Endothelial cell of umbilical vein (primary cell): Measurements from ENCODE around the gene HOXA9. TPM values are rescaled to one million over a fixed set of nuclear protein-coding genes. Genes with fewer than 3 reads are reported as not detected.

Source experiments
- BruUV-seq: library from RNA; stranded (reverse); fragments of 400-500 nt; replicated peaks from 2 replicates; lab custom pipeline; 2021; lab: Mats Ljungman, UMichigan
- CTCF ChIA-PET: fragments of 300-600, 350-600 bp; sonication (Branson Sonifier 250); formaldehyde crosslinking; loops from one replicate; lab custom pipeline; 2021; ENCODE audit warnings: antibody characterized with exemption, inconsistent platforms; lab: Charles Lee
- POLR2A ChIA-PET: fragments of 300-600, 350-600 bp; sonication (Branson Sonifier 250); formaldehyde crosslinking; loops from one replicate; lab custom pipeline; 2021; ENCODE audit warnings: antibody characterized with exemption, inconsistent platforms; lab: Charles Lee
- DNase-seq: peaks from one replicate; pipeline ENCODE4 v3.0.0-alpha.2; 2011; ENCODE audit warnings: low read depth, low spot score
- FAIRE-seq: peaks from 2 replicates; lab custom pipeline; 2011; peaks lifted over from hg19 to GRCh38; lab: Jason Lieb, UNC
- H2AFZ ChIP-seq: 2 replicates; pipeline ENCODE4 v1.6.0; 2012; ENCODE audit warnings: low read depth, low read length, control low read depth, inconsistent platforms
- H3K27ac ChIP-seq: 2 replicates; pipeline ENCODE4 v1.5.1; 2011; ENCODE audit warnings: low read depth, mild to moderate bottlenecking, control low read depth, low read length, moderate library complexity; ENCODE audit not compliant: insufficient read depth
- H3K27me3 ChIP-seq, 2 experiments: 2 replicates each; pipeline versions ENCODE4 v1.6.0 to v1.6.1; 2011; ENCODE audit warnings: low read length in 2 of 2, mixed read lengths in 1 of 2; ENCODE audit not compliant: control insufficient read depth in 2 of 2, insufficient read depth in 2 of 2
- H3K36me3 ChIP-seq, 2 experiments: 2 replicates in 1 of 2; 3 replicates in 1 of 2; pipeline ENCODE4 v1.5.1; 2011; ENCODE audit warnings: low read length in 2 of 2, mild to moderate bottlenecking in 1 of 2, moderate library complexity in 1 of 2; ENCODE audit not compliant: control insufficient read depth in 2 of 2, insufficient read depth in 2 of 2; ENCODE audit errors: extremely low read depth in 1 of 2
- H3K4me1 ChIP-seq: 3 replicates; pipeline ENCODE4 v1.5.1; 2011; ENCODE audit warnings: mild to moderate bottlenecking, low read length; ENCODE audit not compliant: control insufficient read depth, insufficient read depth; ENCODE audit errors: extremely low read depth
- H3K4me2 ChIP-seq: 2 replicates; pipeline ENCODE4 v1.6.1; 2011; ENCODE audit warnings: low read length, control low read depth, mixed read lengths; ENCODE audit not compliant: insufficient read depth
- H3K4me3 ChIP-seq, 3 experiments: fragments of 200-600 bp in 1 of 3; sonication (generic), shearing (Covaris generic) in 1 of 3; replicated peaks in 1 of 3; 2 replicates each; pipeline ENCODE4 v1.5.1; 2011 to 2016; ENCODE audit warnings: control low read depth in 3 of 3, low read length in 3 of 3, mild to moderate bottlenecking in 2 of 3, inconsistent platforms in 1 of 3, low read depth in 1 of 3, moderate library complexity in 1 of 3; ENCODE audit not compliant: insufficient read depth in 1 of 3
- H3K79me2 ChIP-seq: 2 replicates; pipeline ENCODE4 v1.6.0; 2012; ENCODE audit warnings: low read length, inconsistent platforms; ENCODE audit not compliant: control insufficient read depth, insufficient read depth
- H3K9ac ChIP-seq: replicated peaks from 2 replicates; pipeline ENCODE3; 2011; ENCODE audit warnings: low read length, control low read depth; ENCODE audit not compliant: insufficient read depth; ENCODE audit errors: extremely low read depth
- H3K9me1 ChIP-seq: replicated peaks from 3 replicates; pipeline ENCODE4 v1.6.0; 2011; ENCODE audit warnings: mild to moderate bottlenecking, low read length; ENCODE audit not compliant: control insufficient read depth, insufficient read depth; ENCODE audit errors: extremely low read depth
- H3K9me3 ChIP-seq: replicated peaks from 2 replicates; pipeline ENCODE4 v1.5.1; 2012; ENCODE audit warnings: low read length, inconsistent platforms; ENCODE audit not compliant: control insufficient read depth, insufficient read depth
- H4K20me1 ChIP-seq: replicated peaks from 2 replicates; pipeline ENCODE3; 2011; ENCODE audit warnings: mild to moderate bottlenecking, low read length; ENCODE audit not compliant: control insufficient read depth, insufficient read depth; ENCODE audit errors: extremely low read depth
- FOS ChIP-seq: IDR thresholded peaks from 2 replicates; pipeline ENCODE4 v1.6.1; 2011; ENCODE audit warnings: mild to moderate bottlenecking, low read length, moderate library complexity, borderline replicate concordance; ENCODE audit not compliant: insufficient read depth
- GATA2 ChIP-seq: IDR thresholded peaks from 2 replicates; pipeline ENCODE4 v1.7.0; 2011; ENCODE audit warnings: low read depth, mild to moderate bottlenecking, moderate library complexity, mixed read lengths, low read length; ENCODE audit not compliant: insufficient read length, insufficient read depth
- POLR2A ChIP-seq: IDR thresholded peaks from 2 replicates; pipeline ENCODE4 v1.6.1; 2012; ENCODE audit warnings: low read depth, mild to moderate bottlenecking, control low read depth, low read length
- POLR2AphosphoS5 ChIP-seq: IDR thresholded peaks from 2 replicates; pipeline ENCODE4 v1.6.1; 2012; ENCODE audit warnings: low read depth, mild to moderate bottlenecking, control low read depth, low read length, moderate library complexity; ENCODE audit not compliant: insufficient read depth
- dilution Hi-C: fragments of 300-500 bp; cut with MboI; formaldehyde crosslinking; loops from one replicate; pipeline ENCODE4 v1.15.0; 2019; ENCODE audit warnings: low sequenced_read_pairs; ENCODE audit not compliant: extremely low pct_ligation_motif_present
- intact Hi-C: fragments of 100-400 bp; cut with micrococcal nuclease; formaldehyde crosslinking; loops from one replicate; pipeline ENCODE4 v1.10.0; 2022
- polyA plus RNA-seq, 4 experiments: library from polyadenylated mRNA; depleted of rRNA in 3 of 4; stranded (reverse) in 3 of 4; unstranded in 1 of 4; fragments of >200 nt; gene quantifications; 2 replicates each; pipeline versions ENCODE4 v1.2.1 to v1.2.3, GENCODE V29; 2011 to 2012; ENCODE audit warnings: missing spikeins in 1 of 4
- total RNA-seq: library from RNA; stranded (reverse); gene quantifications from 2 replicates; pipeline ENCODE4 v1.2.3, GENCODE V29; 2021
- TF ChIP-seq, protein P1 (sequence below): IDR thresholded peaks from 2 replicates; pipeline ENCODE4 v1.6.1; 2011; ENCODE audit not compliant: insufficient read depth, insufficient read length
- TF ChIP-seq, protein P2 (sequence below), 2 donors: IDR thresholded peaks; 1 replicate in 1 of 2; 2 replicates in 1 of 2; pipeline ENCODE4 v1.5.1; 2011; ENCODE audit warnings: low read length in 2 of 2, mild to moderate bottlenecking in 2 of 2, moderate library complexity in 2 of 2, control low read depth in 1 of 2, inconsistent platforms in 1 of 2, low read depth in 1 of 2; ENCODE audit not compliant: insufficient read depth in 1 of 2; ENCODE audit errors: extremely low read depth in 1 of 2

HOXA9 gene
- total and polyA plus RNA-seq, 2 donors (not counting 3 experiments of a cell fraction or from before 2014, with no cell fraction given), result 47.2 to 61.6 TPM

DNA sequence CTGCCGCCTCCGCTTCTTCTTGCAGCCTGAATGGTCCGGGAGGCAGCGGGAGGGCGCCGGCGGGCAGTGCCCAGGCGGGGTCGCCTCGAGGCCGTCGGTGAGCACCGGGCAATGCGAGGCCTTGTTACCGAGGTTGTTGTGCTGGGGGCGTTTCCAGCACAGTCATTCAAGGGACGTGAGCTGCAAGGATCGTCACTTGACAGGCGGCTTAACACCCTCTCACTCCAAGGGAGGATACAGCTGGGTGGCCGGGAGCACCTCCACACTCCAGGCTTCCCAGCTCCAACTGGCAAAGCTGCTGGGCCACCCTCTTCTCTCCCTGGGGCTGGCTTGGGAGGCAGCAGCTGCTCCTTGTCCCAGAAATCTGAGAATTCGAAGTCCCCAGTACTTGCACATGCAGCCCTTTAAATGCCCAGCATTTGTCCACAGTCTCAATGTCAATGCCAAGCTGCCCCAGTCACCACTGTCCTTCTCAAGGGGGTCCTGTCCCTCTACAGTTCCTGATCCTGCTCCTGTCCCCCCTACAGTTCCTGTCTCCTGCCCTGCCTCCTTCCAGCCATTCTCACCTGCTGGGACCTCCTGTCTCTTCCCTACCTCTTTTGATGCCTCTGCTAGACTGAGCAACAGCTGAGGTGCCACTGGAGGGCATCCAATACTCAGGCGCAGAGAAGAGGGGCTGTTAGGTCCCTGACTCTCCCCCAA lies 24.1 kb upstream of the HOXA9 start:
- Histone ChIP-seq H3K4me2 (peak overlapping the region; percentile 82), H4K20me1 (no peaks in the 10 kb centered on the region), H3K27me3 (peaks cover 7 to 15% of the 10 kb centered on the region in 2 experiments), H3K9me3 (no peaks in the 10 kb centered on the region), H3K4me1 (peaks cover 47% of the 10 kb centered on the region), H3K36me3 (no peaks in the 10 kb centered on the region), H3K79me2 (peaks cover 31% of the 10 kb centered on the region), H3K9me1 (no peaks in the 10 kb centered on the region), H3K27ac (peak overlapping the region; percentile 90), H2AFZ (peak overlapping the region; percentile 5), H3K4me3 (peak overlapping the region in 1 of 3 experiments; percentile 44), H3K9ac (peak overlapping the region; percentile 77)
- peak; percentile 79 for DNase-seq
- TF ChIP-seq POLR2AphosphoS5, result peak; percentile 7
- no peak for TF ChIP-seq FOS
- ChIA-PET POLR2A (no interaction called here), CTCF (interaction anchor here (1.1 to 5.0 kb wide), 3 partner anchors 10 to 904 kb away, joined by 4 to 42 read pairs (median 4); no protein-coding TSS in a partner anchor)
- FAIRE-seq, result no peak
- intact Hi-C loops, result loop anchor here (2.0 to 5.0 kb wide), 3 partner anchors 473 to 1332 kb away; partner anchors contain the start of gene HIBADH
- BruUV-seq, result no TSS peak
- dilution Hi-C loops, result no loop called here

DNA sequence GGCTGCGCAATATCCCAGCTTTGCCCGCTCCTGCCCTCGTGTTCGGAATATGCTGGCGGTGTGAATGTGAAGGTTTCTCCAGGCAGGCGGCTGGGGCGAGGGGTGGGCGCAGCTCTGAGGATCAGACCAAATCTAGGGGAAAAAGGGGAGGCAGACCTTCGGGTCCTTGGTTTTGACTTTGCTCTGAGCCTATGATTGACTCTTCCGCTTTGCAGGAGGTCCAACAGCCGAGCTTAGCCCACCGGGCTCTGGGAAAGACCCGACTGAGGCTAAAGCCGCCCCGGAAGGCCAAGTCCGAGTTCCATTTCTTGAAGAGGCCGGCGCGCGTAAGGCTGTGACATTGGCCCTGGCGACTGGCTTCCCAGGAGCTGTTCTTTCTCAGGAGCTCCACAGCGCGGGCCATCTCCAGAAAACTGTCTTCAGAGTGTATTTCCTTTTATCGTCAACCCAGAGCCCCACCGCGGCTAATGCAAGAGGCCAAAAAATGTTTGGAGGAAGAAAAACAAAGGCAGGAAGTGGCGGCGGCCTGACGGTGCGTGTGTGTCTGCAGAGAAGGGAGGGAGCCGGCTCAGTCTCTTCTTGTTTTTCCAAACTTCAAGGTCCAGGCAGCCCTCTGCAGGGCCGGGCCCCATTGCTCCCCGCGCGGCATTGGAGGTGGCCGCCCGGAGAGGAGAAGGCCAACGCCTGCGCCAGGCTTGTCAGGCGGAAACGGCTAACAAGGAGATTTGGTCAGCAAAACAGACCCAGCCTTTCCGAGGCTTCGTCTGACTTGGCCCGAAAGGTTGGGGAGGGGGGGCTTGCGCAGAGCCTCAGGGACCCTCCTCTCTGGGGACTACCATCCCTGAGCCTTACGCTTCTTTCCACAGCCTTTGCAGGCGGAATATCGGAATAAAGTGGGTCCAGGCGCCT lies 23.3 kb upstream of the HOXA9 start:
- no peaks in the 10 kb centered on the region for H4K20me1 ChIP-seq
- peaks cover 50% of the 10 kb centered on the region for H3K4me1 ChIP-seq
- no peaks in the 10 kb centered on the region for H3K36me3 ChIP-seq
- H3K27ac ChIP-seq, result peak overlapping the region; percentile 90
- peaks cover 2 to 7% of the 10 kb centered on the region in 2 experiments for H3K27me3 ChIP-seq
- intact Hi-C loops (loop anchor here (2.0 to 5.0 kb wide), 3 partner anchors 474 to 1331 kb away; partner anchors contain the start of gene HIBADH), dilution Hi-C loops (no loop called here)
- POLR2A ChIA-PET, result no interaction called here
- FAIRE-seq, result peak; percentile 99
- no peaks in the 10 kb centered on the region for H3K9me3 ChIP-seq
- peak overlapping the region; percentile 82 for H3K4me2 ChIP-seq
- CTCF ChIA-PET, result interaction anchor here (1.6 to 5.0 kb wide), 2 partner anchors 9 to 905 kb away, joined by 4 to 42 read pairs; no protein-coding TSS in a partner anchor
- H3K9me1 ChIP-seq, result no peaks in the 10 kb centered on the region
- peak overlapping the region; percentile 6 to 48 (median 44) for H3K4me3 ChIP-seq
- DNase-seq, result peak; percentile 81
- H3K9ac ChIP-seq, result peak overlapping the region; percentile 77
- peaks cover 40% of the 10 kb centered on the region for H3K79me2 ChIP-seq
- peak; percentile 44 for TF ChIP-seq POLR2AphosphoS5
- TF ChIP-seq FOS, result peak; percentile 30
- no peak for TF ChIP-seq GATA2
- TF ChIP-seq, protein P1, sequence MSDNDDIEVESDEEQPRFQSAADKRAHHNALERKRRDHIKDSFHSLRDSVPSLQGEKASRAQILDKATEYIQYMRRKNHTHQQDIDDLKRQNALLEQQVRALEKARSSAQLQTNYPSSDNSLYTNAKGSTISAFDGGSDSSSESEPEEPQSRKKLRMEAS, result no peak
- TF ChIP-seq POLR2A, result peak; percentile 53
- TF ChIP-seq, protein P2, sequence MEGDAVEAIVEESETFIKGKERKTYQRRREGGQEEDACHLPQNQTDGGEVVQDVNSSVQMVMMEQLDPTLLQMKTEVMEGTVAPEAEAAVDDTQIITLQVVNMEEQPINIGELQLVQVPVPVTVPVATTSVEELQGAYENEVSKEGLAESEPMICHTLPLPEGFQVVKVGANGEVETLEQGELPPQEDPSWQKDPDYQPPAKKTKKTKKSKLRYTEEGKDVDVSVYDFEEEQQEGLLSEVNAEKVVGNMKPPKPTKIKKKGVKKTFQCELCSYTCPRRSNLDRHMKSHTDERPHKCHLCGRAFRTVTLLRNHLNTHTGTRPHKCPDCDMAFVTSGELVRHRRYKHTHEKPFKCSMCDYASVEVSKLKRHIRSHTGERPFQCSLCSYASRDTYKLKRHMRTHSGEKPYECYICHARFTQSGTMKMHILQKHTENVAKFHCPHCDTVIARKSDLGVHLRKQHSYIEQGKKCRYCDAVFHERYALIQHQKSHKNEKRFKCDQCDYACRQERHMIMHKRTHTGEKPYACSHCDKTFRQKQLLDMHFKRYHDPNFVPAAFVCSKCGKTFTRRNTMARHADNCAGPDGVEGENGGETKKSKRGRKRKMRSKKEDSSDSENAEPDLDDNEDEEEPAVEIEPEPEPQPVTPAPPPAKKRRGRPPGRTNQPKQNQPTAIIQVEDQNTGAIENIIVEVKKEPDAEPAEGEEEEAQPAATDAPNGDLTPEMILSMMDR (IDR thresholded peaks at IDR 0.05; ENCODE audit: extremely low read depth in 1 of 2, insufficient read depth in 1 of 2, low read depth in 1 of 2, low read length in 2 of 2), result no peak
- BruUV-seq, result TSS peak; percentile 43
- peak overlapping the region; percentile 5 for H2AFZ ChIP-seq
